Nephron (organoid): ENCODE results near the gene ZNF526.

ENCODE experiments used
- H3K27ac Mint-ChIP-seq, 3 experiments: 2 replicates each; pipeline ENCODE4 v1.8.0; 2020; ENCODE audit warnings: mixed read lengths in 3 of 3, mild to moderate bottlenecking in 2 of 3, moderate library complexity in 1 of 3
- H3K27me3 Mint-ChIP-seq: 2 replicates; pipeline ENCODE4 v1.8.0; 2021; ENCODE audit warnings: low read depth, mild to moderate bottlenecking, moderate library complexity, mixed read lengths
- H3K36me3 Mint-ChIP-seq: 2 replicates; pipeline ENCODE4 v1.8.0; 2020; ENCODE audit warnings: low read depth, mixed read lengths
- H3K4me1 Mint-ChIP-seq: 2 replicates; pipeline ENCODE4 v1.8.0; 2020; ENCODE audit warnings: mixed read lengths
- H3K4me3 Mint-ChIP-seq, 3 experiments: 2 replicates each; pipeline ENCODE4 v1.8.0; 2020; ENCODE audit warnings: mild to moderate bottlenecking in 3 of 3, mixed read lengths in 3 of 3, moderate library complexity in 2 of 3
- H3K9me3 Mint-ChIP-seq: 2 replicates; pipeline ENCODE4 v1.8.0; 2020; ENCODE audit warnings: mixed read lengths
- TF ChIP-seq, protein P1 (sequence below), 3 experiments: fragments of 200-600 bp; sonication (generic); IDR thresholded peaks; one replicate each; pipeline ENCODE4 v1.5.0; 2021; ENCODE audit warnings: antibody characterized with exemption in 3 of 3; ENCODE audit not compliant: unreplicated experiment in 3 of 3

The ZNF526 gene

DNA sequence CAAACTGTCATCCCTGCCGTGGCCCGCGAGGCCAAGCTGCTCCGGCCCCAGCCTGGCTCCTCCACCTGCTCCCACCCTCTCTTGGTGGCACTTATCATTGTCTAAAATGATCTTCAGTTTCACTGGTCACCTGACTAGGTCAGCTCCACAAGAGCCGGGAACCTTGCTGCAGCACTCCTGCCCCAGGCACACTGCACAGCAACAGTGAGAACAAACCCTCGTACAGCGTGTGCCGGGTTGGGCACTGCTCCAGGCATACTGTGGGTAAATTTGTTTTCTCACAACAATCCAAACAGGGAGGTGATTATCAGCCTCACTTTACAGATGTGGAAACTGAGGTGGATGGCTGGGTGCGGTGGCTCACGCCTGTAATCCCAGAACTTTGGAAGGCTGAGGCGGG lies 11.5 kb upstream of the ZNF526 start:
- no peak overlapping the region for H3K27ac Mint-ChIP-seq
- peaks cover 52% of the 10 kb centered on the region for H3K36me3 Mint-ChIP-seq
- H3K9me3 Mint-ChIP-seq = no peaks in the 10 kb centered on the region
- TF ChIP-seq, protein P1, sequence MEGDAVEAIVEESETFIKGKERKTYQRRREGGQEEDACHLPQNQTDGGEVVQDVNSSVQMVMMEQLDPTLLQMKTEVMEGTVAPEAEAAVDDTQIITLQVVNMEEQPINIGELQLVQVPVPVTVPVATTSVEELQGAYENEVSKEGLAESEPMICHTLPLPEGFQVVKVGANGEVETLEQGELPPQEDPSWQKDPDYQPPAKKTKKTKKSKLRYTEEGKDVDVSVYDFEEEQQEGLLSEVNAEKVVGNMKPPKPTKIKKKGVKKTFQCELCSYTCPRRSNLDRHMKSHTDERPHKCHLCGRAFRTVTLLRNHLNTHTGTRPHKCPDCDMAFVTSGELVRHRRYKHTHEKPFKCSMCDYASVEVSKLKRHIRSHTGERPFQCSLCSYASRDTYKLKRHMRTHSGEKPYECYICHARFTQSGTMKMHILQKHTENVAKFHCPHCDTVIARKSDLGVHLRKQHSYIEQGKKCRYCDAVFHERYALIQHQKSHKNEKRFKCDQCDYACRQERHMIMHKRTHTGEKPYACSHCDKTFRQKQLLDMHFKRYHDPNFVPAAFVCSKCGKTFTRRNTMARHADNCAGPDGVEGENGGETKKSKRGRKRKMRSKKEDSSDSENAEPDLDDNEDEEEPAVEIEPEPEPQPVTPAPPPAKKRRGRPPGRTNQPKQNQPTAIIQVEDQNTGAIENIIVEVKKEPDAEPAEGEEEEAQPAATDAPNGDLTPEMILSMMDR (IDR thresholded peaks at IDR 0.05; ENCODE audit: unreplicated experiment in 3 of 3) = no peak
- no peaks in the 10 kb centered on the region for H3K4me1 Mint-ChIP-seq
- H3K4me3 Mint-ChIP-seq = no peak overlapping the region
- no peaks in the 10 kb centered on the region for H3K27me3 Mint-ChIP-seq

DNA sequence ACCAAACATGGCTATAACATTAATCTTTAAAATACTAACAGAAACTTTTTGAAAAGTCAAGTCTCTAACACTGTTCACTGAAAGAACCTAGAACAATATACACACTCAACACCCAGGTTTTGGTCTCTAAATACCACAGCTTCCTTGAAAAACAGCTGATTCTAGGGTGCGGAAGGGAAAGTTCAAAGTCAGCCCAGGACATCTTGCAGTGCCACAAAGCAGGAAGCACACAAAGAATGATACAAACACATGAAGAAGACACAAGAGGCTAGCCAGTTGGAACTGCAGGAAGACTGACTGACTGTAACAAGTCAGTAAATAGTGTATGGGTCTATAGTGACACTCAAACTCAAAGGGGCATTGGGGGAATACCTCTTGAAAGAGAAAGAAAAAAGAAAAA lies 7.2 kb upstream of the ZNF526 start:
- H3K27ac Mint-ChIP-seq = no peak overlapping the region
- peak overlapping the region in 1 of 3 experiments; percentile 57 for H3K4me3 Mint-ChIP-seq
- no peaks in the 10 kb centered on the region for H3K27me3 Mint-ChIP-seq
- H3K36me3 Mint-ChIP-seq = peaks cover 49% of the 10 kb centered on the region
- peaks cover 14% of the 10 kb centered on the region for H3K4me1 Mint-ChIP-seq
- TF ChIP-seq, protein P1 (IDR thresholded peaks at IDR 0.05; ENCODE audit: unreplicated experiment in 3 of 3) = no peak
- H3K9me3 Mint-ChIP-seq = no peaks in the 10 kb centered on the region

DNA sequence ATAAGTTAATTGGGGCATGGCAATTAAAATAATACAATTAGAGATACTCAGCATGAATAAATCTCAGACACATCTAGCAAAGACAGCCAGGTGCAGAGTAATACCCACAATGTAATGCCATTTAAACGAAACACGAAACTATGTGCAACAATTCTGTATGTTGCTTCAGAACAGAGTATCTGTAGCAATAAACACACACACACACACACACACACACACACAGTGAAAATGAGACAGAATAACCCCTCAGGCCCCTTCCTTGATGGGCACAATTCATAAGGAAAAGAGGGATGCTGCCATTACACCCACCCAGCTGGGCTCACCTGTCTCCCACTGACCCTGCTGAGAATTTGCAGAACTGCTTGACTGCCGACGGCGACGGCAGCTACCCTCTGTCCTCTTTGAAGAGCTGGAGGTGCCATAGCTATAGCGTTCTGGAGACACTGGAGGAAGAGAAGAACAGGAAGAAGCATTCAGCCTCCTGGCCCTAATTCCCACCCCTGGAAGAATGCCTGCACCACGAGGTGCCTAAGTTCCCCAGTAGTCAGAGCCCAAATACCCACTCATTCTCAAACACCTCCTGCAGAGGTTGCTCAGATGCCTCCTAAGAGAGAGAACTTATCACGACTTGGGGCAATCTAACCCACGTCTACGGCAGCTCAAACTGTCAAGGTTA lies 5.2 kb upstream of the ZNF526 start:
- no peaks in the 10 kb centered on the region for H3K9me3 Mint-ChIP-seq

GRCh38 chr19:42216653-42217519 lies 3.2 kb upstream of the ZNF526 start:
- Mint-ChIP-seq H3K27me3 (no peaks in the 10 kb centered on the region), H3K27ac (peak overlapping the region; percentile 95 to 97 (median 95)), H3K9me3 (no peaks in the 10 kb centered on the region), H3K4me1 (peaks cover 39% of the 10 kb centered on the region), H3K36me3 (peaks cover 29% of the 10 kb centered on the region), H3K4me3 (peak overlapping the region; percentile 92 to 93 (median 92))
- TF ChIP-seq, protein P1 (IDR thresholded peaks at IDR 0.05; ENCODE audit: unreplicated experiment in 3 of 3) = no peak

More for the DNA sequence above, 5.2 kb upstream of the ZNF526 start:
- Mint-ChIP-seq H3K4me3 (peak overlapping the region; percentile 92 to 93 (median 92)), H3K27ac (no peak overlapping the region), H3K27me3 (no peaks in the 10 kb centered on the region), H3K4me1 (peaks cover 28% of the 10 kb centered on the region), H3K36me3 (peaks cover 32% of the 10 kb centered on the region)
- TF ChIP-seq, protein P1 (IDR thresholded peaks at IDR 0.05; ENCODE audit: unreplicated experiment in 3 of 3) = no peak

DNA sequence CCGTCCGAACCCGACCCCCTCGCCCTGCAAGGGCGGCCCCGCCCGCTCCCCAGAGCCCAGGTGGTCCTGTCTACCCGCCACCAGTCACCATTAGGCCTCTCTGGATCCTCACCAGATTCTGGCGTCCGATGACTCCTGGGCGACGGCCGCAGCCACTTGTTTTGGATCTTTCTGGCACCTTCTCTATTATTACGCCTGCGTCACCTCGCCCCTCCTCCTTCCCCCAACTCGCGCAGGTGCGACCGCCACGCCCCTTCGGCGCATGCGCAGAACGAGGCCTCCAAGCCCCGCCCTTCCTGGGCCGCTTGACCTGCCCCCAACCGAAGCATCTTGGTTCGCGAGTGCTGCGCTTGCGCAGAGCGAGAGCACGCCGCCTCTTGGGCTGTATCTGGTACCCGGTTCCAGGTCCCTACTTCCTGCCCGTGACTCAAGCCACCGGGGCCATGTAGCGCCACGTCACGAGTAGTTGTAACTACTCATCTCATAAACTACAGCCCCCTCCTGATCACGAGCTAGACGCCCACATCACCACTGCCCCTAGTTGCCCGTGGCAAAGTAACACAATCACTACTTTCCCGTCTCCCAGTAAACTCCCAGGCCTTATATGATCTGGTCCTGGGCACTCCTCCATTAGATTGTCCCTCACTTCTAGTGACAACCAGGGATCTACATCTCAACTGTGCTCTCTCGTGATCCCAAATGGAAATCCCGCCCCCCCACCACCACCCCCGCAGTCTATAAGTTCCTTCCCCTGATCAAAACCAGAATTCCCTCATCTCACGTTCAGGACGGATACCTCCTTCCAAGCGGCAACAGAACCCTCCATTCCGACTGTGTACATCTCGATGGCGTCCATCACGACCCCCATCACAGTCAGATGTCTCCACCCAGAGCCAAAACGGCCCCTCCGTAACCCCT lies 2.3 kb upstream of the ZNF526 start, which contains the start of gene DEDD2:
TSS of gene DEDD2 (minus strand) at position 158 of the 918 bp plus-strand sequence. CDS start 670 bp downstream, outside the sequence.
- Mint-ChIP-seq H3K27ac (peak within 1 kb of the TSS; percentile 95 to 97 (median 95)), H3K27me3 (no peaks in the 10 kb centered on the region), H3K4me3 (peak within 1 kb of the TSS; percentile 92 to 93 (median 92)), H3K4me1 (peaks cover 39% of the 10 kb centered on the region), H3K36me3 (peaks cover 32% of the 10 kb centered on the region), H3K9me3 (no peaks in the 10 kb centered on the region)
- TF ChIP-seq, protein P1 (IDR thresholded peaks at IDR 0.05; ENCODE audit: unreplicated experiment in 3 of 3) = no peak
